OCI-LY7 (cell line): ENCODE data around the gene MYL3. TPM values are rescaled to one million over a fixed set of nuclear protein-coding genes. Genes with fewer than 3 reads are reported as not detected.

Source experiments
- BruUV-seq: library from RNA; stranded (reverse); fragments of 400-500 nt; replicated peaks from 2 replicates; lab custom pipeline; 2021; lab: Mats Ljungman, UMichigan
- CTCF ChIA-PET: fragments of 300-600 bp; sonication (Branson Sonifier 250); formaldehyde crosslinking; loops from one replicate; lab custom pipeline; 2022; ENCODE audit warnings: antibody characterized with exemption; ENCODE audit not compliant: unreplicated experiment; lab: Charles Lee
- POLR2A ChIA-PET: fragments of 300-600 bp; sonication (Branson Sonifier 250); formaldehyde crosslinking; loops from one replicate; lab custom pipeline; 2022; ENCODE audit warnings: antibody characterized with exemption; lab: Charles Lee
- DNase-seq: peaks from one replicate; pipeline ENCODE4 v3.0.0-alpha.2; 2015; ENCODE audit warnings: low spot score
- H2AFZ ChIP-seq: fragments of 200-600 bp; sonication (generic), shearing (Covaris generic); 2 replicates; pipeline ENCODE4 v1.6.1; 2014; ENCODE audit warnings: mild to moderate bottlenecking, antibody characterized with exemption, low read length, moderate library complexity
- H3K27ac ChIP-seq: fragments of 200-600 bp; sonication (generic); 2 replicates; pipeline ENCODE4 v1.5.1; 2014; ENCODE audit warnings: mixed run types, low read depth, mild to moderate bottlenecking, moderate library complexity, low read length, inconsistent platforms; ENCODE audit not compliant: poor library complexity, severe bottlenecking
- H3K36me3 ChIP-seq: fragments of 200-600 bp; sonication (generic); 2 replicates; pipeline ENCODE4 v1.6.1; 2014; ENCODE audit warnings: mild to moderate bottlenecking, antibody characterized with exemption, low read length, moderate library complexity, mixed read lengths; ENCODE audit not compliant: insufficient read depth
- H3K4me1 ChIP-seq: fragments of 200-600 bp; sonication (generic); 2 replicates; pipeline ENCODE4 v1.5.1; 2014; ENCODE audit warnings: mild to moderate bottlenecking, low read length; ENCODE audit not compliant: insufficient read depth, poor library complexity, severe bottlenecking
- H3K4me2 ChIP-seq: fragments of 200-600 bp; sonication (generic); 2 replicates; pipeline ENCODE4 v1.6.1; 2014; ENCODE audit warnings: mild to moderate bottlenecking, low read length
- H3K4me3 ChIP-seq: fragments of 200-600 bp; sonication (generic); 2 replicates; pipeline ENCODE4 v1.5.1; 2014; ENCODE audit warnings: mild to moderate bottlenecking, low read depth, low read length; ENCODE audit not compliant: poor library complexity, severe bottlenecking
- H3K79me2 ChIP-seq: fragments of 200-600 bp; sonication (generic); 2 replicates; pipeline ENCODE4 v1.6.1; 2016; ENCODE audit warnings: low read depth, mild to moderate bottlenecking, low read length, moderate library complexity, mixed read lengths; ENCODE audit not compliant: insufficient read depth
- H3K9me2 ChIP-seq: fragments of 200-600 bp; sonication (generic); 2 replicates; pipeline ENCODE4 v1.6.1; 2016; ENCODE audit warnings: mild to moderate bottlenecking, low read length, mixed read lengths; ENCODE audit not compliant: insufficient read depth
- H3K9me3 ChIP-seq: fragments of 200-600 bp; sonication (generic); 2 replicates; pipeline ENCODE4 v1.6.1; 2014; ENCODE audit warnings: mild to moderate bottlenecking, mixed run types, low read length, mixed read lengths
- H4K20me1 ChIP-seq: fragments of 200-600 bp; sonication (generic); 2 replicates; pipeline ENCODE4 v1.6.1; 2014; ENCODE audit warnings: mild to moderate bottlenecking, antibody characterized with exemption, low read length, moderate library complexity, mixed read lengths; ENCODE audit not compliant: insufficient read depth
- EZH2phosphoT487 ChIP-seq: fragments of 200-600 bp; sonication (generic); IDR thresholded peaks from 2 replicates; pipeline ENCODE4 v1.6.1; 2018; ENCODE audit warnings: low read depth, borderline replicate concordance, mild to moderate bottlenecking, mixed run types, antibody characterized with exemption, low read length, moderate library complexity, mixed read lengths
- intact Hi-C: fragments of 100-400 bp; cut with micrococcal nuclease; formaldehyde crosslinking; loops from one replicate; pipeline ENCODE4 v1.10.0; 2022; ENCODE audit not compliant: unreplicated experiment
- total RNA-seq, 2 experiments: library from RNA; depleted of rRNA in 1 of 2; stranded (reverse); fragments of >200 nt in 1 of 2; shearing (Covaris generic) in 1 of 2; gene quantifications; 2 replicates each; pipeline ENCODE4 v1.2.3, GENCODE V29; 2014 to 2022
- TF ChIP-seq, protein P1 (sequence below): fragments of 200-600 bp; sonication (generic); conservative IDR thresholded peaks from 2 replicates; pipeline ENCODE4 v1.5.1; 2014; ENCODE audit warnings: mild to moderate bottlenecking, antibody characterized with exemption, low read length, moderate library complexity, mixed read lengths

MYL3 gene
- total RNA-seq, 2 experiments from 2014 or later, result not detected

DNA sequence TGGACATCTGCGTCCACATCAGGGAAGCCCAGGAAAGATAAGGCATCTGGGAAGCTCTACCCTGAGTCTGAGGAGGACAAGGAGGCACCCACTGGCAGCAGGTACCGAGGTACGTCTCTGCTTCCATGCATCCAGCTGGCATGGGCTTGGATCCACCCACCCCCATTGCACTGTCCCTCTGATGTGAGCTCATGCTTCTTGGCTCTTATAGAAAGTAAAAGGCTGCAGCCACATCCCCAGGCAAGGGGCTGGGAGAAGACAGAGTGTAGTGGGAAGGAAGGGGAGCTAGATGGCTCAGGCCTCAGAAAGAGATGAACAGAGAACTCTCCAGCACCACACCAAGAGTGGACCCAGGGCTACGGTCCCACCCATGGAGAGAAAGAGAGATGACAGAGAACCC is 32.5 kb upstream of the MYL3 start:
- ChIA-PET POLR2A (no interaction called here), CTCF (no interaction called here)
- TF ChIP-seq, protein P1, sequence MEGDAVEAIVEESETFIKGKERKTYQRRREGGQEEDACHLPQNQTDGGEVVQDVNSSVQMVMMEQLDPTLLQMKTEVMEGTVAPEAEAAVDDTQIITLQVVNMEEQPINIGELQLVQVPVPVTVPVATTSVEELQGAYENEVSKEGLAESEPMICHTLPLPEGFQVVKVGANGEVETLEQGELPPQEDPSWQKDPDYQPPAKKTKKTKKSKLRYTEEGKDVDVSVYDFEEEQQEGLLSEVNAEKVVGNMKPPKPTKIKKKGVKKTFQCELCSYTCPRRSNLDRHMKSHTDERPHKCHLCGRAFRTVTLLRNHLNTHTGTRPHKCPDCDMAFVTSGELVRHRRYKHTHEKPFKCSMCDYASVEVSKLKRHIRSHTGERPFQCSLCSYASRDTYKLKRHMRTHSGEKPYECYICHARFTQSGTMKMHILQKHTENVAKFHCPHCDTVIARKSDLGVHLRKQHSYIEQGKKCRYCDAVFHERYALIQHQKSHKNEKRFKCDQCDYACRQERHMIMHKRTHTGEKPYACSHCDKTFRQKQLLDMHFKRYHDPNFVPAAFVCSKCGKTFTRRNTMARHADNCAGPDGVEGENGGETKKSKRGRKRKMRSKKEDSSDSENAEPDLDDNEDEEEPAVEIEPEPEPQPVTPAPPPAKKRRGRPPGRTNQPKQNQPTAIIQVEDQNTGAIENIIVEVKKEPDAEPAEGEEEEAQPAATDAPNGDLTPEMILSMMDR, result no peak
- no peak for TF ChIP-seq EZH2phosphoT487
- DNase-seq, result no peak
- Histone ChIP-seq H2AFZ (no peak overlapping the region), H4K20me1 (no peaks in the 10 kb centered on the region), H3K9me3 (no peaks in the 10 kb centered on the region), H3K9me2 (no peaks in the 10 kb centered on the region), H3K4me2 (no peak overlapping the region), H3K36me3 (no peaks in the 10 kb centered on the region), H3K27ac (no peak overlapping the region), H3K4me1 (no peaks in the 10 kb centered on the region), H3K4me3 (no peak overlapping the region), H3K79me2 (no peaks in the 10 kb centered on the region)
- intact Hi-C loops, result loop anchor here (1.0 kb wide), 2 partner anchors 29 to 190 kb away; no protein-coding TSS in a partner anchor
- BruUV-seq, result no TSS peak

DNA sequence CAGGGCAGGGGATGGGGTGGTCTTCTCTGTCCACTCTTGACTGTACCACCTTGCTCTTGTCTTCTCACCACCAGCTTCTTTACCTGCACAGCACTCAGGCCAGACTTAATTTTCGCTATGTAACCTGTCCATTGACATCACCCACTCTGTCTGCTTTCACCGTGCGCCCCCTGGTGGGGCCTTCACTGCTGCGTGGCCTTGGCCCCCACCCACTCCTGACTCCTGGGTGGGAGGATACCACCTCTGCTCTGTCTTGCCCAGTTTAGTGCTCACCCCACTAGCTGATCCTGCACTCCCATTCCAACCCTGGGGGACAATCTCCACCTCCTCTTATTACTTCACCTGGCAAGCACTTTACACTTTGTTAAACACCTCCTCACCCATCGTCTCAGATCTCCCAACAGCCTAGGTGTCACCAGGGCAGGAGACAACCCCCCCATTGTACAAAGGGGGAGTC is 32.0 kb upstream of the MYL3 start:
- no peak for TF ChIP-seq EZH2phosphoT487
- TF ChIP-seq, protein P1, result peak; percentile 98
- BruUV-seq, result no TSS peak
- no peaks in the 10 kb centered on the region for H4K20me1 ChIP-seq
- no peak overlapping the region for H2AFZ ChIP-seq
- no peaks in the 10 kb centered on the region for H3K4me1 ChIP-seq
- H3K36me3 ChIP-seq, result no peaks in the 10 kb centered on the region
- no peak overlapping the region for H3K27ac ChIP-seq
- peak; percentile 74 for DNase-seq
- H3K4me3 ChIP-seq, result no peak overlapping the region
- H3K79me2 ChIP-seq, result no peaks in the 10 kb centered on the region
- POLR2A ChIA-PET, result no interaction called here
- CTCF ChIA-PET, result no interaction called here
- H3K9me2 ChIP-seq, result no peaks in the 10 kb centered on the region
- intact Hi-C loops, result loop anchor here (1.0 kb wide), 2 partner anchors 29 to 190 kb away; no protein-coding TSS in a partner anchor
- no peaks in the 10 kb centered on the region for H3K9me3 ChIP-seq
- no peak overlapping the region for H3K4me2 ChIP-seq

DNA sequence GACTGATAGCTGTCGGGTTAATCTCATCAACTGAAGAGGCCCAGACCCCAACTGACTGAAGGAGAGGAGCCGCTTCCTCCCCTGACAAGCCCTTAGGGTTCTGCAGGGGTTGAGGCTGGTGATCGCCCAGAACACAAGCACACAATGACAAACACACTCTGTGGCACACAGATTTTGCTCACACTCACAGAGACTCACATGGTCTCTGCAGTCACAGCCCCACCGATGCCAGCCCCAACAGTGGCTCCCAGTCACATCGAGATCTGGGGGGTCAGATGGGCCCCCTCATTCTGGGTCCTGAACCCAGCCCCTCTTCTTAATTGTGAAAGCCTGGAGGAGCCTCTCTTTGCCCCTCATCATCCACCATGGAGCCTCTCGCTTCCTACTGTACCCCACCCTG is 31.0 kb upstream of the MYL3 start:
- Histone ChIP-seq H3K9me2 (no peaks in the 10 kb centered on the region), H3K9me3 (no peaks in the 10 kb centered on the region), H3K4me3 (no peak overlapping the region), H3K27ac (no peak overlapping the region), H3K4me2 (no peak overlapping the region), H3K4me1 (no peaks in the 10 kb centered on the region), H4K20me1 (no peaks in the 10 kb centered on the region), H2AFZ (no peak overlapping the region), H3K79me2 (no peaks in the 10 kb centered on the region), H3K36me3 (no peaks in the 10 kb centered on the region)
- no peak for DNase-seq
- ChIA-PET POLR2A (no interaction called here), CTCF (no interaction called here)
- BruUV-seq, result no TSS peak
- intact Hi-C loops, result no loop called here
- TF ChIP-seq, protein P1, result no peak
- no peak for TF ChIP-seq EZH2phosphoT487
